ENCODE measurements around the gene TRIM43B.
"Not testable (repeated sequence)": the region's sequence is repeated elsewhere in the genome, so short reads cannot be mapped to it uniquely, and the experiment has no call there.

TRIM43B gene

DNA sequence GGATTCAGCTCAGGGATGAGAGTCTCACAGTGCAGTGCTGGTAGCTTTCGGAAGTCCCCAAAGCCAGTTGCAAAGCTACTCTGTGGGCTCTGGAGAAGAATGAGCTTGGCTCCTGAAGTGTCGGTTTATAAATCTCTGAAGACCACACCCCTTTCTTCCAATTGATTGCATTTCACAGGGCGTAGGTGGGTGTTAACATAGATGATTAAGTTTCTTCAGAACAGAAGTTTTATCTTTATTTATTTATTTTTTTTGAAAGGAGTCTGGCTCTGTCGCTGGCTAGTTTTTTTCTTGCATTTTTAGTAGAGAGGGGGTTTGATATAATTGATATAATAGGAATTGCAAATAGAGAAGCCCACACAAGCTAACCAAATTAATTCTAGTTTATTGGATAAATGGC, at the start of gene TRIM43B:
TSS of gene TRIM43B (minus strand) at position 101 of the 400 bp plus-strand sequence. CDS start 2,040 bp downstream, outside the sequence.
- in situ Hi-C loops (cut with MboI; ENCODE audit: low sequenced_read_pairs): not testable (repeated sequence)

- in situ Hi-C loops (cut with MboI; ENCODE audit: low sequenced_read_pairs): no loop called here
Observed at GRCh38 chr2:95531254-95531771, 46.8 kb upstream of the TRIM43B start.

DNA sequence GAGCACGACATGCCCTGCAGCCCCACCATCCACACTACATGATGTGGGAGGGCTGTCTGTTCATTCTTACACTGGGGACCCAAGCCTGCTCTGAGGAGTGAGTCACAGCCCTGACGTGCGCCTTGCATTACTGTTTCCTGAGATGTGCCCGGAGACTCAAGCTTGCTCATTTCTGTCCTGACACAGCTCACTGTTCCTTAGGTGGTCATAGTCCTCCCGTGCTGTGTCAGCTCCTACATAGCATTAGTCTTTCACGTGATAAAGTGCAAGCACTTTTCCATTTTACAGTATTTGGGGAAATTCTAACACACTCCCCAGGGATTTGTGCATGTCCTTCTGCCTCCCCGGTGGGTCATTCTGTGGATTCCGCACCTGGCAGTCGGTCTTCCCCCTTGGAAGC, 46.2 kb upstream of the TRIM43B start:
- in situ Hi-C loops (cut with MboI; ENCODE audit: low sequenced_read_pairs): no loop called here

DNA sequence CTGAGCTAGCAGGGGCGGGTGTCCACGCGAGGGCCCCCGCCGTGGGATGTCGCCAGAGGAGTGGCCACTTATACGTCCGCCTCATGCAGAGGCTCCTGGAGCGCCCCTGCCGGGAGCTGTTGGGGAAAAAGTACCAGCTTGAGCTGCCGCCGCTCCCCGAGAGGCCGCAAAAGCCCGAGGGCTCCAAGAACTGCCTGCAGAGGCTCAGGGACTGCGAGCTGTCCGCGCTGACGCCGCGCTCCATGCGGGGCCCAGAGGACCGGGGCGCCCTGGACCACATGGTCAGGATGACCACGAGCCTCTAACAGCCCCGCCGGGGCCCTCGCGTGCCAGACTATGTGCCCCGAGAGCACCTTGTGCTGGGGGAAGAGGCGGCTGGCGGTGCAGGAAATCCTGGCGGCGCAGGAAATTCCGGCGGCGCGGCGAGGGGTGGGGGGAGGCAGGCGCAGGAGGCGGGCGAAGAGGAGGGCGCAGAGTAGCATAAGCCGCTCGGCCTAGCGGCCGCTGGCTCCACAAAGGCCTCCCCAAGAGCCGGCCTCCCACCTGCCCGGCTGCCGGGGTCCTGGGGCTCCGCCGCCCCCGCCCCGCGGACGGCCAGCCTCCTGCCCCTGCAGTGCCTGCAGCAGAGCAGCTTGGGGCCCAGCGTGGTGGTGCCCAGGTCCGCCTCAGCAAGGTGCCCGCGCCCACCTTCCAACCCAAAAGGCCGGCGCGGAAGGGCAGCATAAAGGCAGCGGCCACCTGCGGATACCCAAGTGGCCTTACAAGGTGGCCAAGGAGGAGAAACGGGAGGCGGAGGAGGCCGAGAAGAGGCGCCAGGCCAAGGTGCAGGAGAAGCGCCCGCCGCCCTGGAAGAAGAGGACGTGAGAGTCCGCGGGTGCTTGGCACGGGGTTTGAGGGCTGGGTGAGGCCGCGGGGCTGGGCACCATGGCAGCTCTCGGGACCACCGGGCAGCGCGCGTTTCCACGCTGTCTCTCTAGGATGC, 42.1 kb upstream of the TRIM43B start:
- in situ Hi-C loops (cut with MboI; ENCODE audit: low sequenced_read_pairs): no loop called here

GRCh38 chr2:95525294-95526035, 40.9 kb upstream of the TRIM43B start:
- in situ Hi-C loops (cut with MboI; ENCODE audit: low sequenced_read_pairs): no loop called here

DNA sequence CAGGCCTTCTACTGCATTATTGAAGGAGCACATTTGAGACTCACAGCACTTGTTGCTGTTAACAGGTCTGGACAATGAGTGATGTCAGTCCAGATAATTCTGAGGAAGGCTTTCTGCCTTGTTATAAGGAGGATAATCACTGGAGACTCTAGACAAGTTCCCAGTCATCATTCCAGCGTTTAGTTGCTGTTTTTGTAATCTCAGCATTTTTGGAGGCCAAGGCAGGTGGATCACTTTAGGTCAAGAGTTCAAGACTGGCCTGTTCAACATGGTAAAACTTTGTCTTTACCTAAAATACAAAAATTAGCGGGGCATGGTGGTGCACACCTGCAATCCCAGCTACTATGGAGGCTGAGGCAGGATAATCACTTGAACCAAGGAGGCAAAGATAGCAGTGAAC, 39.6 kb upstream of the TRIM43B start:
- in situ Hi-C loops (cut with MboI; ENCODE audit: low sequenced_read_pairs): no loop called here

DNA sequence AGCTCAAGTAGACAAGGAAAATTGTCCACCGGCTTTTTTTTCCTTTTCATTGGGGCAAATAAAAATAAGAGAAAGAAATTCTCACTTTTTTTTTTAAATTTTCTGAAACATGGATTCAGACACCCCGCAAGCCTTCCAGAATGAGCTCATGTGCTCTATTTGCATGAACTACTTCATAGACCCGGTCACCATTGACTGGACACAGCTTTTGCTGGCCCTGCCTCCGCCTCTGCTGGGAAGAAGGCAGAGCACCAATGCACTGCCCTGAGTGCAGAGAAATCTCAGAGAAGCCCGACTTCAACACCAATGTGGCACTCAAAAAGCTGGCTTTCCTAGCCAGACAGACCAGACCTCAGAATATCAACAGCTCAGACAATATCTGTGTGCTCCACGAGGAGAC, 30.2 kb upstream of the TRIM43B start:
- in situ Hi-C loops (cut with MboI; ENCODE audit: low sequenced_read_pairs): no loop called here

DNA sequence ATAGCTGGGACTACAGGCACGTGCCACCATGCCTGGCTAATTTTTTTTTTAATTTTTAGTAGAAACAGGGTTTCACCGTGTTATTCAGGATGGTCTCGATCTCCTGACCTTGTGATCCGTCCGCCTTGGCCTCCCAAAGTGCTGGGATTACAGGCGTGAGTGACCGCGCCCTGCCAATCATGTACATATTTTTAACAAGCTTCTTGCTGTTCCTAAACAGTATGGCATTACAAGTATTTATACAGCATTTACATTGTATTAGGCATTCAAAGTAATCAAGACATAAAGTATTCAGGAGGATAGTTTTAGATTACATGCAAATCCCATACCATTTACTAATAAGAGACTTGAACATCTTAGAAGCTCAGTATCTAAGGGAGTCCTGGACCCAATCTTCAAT, 29.7 kb upstream of the TRIM43B start:
- in situ Hi-C loops (cut with MboI; ENCODE audit: low sequenced_read_pairs): not testable (repeated sequence)

DNA sequence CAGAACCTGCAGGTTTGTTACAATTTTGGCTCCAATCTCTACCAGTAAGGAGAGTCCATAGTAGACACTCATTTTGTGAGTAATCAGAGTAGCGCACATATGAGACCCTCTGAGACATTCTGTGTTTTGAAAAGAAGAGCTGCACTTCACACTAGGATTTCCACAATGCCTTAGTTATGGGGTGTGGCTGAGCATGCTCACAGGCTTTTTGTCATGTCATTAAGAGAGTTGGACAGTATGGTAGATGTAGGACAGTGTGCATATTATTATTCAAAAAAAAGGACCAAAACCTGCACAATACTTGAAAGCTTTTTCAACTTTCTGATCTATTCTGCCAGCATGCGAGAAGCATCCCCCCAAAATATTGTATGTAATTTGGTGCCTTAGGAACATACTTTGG, 24.9 kb upstream of the TRIM43B start:
- in situ Hi-C loops (cut with MboI; ENCODE audit: low sequenced_read_pairs): no loop called here

DNA sequence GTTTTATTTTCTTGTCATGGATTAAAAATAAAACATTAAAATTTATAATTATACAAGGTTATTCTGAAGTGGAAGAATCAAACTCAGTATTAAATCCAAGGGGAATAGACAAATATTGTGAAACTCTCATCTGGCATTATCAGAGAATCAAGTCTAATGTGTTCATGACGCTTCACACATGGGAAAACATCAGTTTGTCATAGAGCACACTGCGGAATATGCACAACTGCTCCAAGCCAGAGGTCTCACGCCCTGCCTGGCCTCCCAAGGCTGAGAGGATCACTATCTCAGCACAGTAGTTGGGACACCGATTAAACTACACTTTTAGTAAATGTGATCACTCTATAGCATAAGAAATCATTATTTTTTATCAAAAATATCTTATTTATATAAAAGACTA, 20.7 kb upstream of the TRIM43B start:
- in situ Hi-C loops (cut with MboI; ENCODE audit: low sequenced_read_pairs): no loop called here

- in situ Hi-C loops (cut with MboI; ENCODE audit: low sequenced_read_pairs): no loop called here
Observed at GRCh38 chr2:95500854-95501253, 16.3 kb upstream of the TRIM43B start.

DNA sequence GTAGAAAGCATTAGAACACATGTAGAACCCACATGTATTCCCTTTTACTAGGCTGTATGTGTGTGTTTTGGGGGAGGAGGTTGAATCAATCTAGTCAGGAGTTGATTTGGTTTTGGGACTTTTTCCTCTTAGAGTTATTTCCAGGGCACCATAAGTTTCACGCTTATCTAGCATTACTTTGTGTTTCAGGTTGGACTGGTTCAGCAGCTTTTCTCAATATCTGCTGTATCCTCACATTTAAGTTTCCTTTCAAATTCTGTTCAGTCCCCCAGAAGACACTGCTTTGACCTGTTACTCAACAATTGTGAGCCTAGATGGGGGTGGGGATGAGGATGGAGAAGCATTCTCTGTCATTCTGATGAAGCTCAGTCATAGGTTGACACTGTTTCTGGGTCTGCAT, 7.5 kb upstream of the TRIM43B start:
- in situ Hi-C loops (cut with MboI; ENCODE audit: low sequenced_read_pairs): not testable (repeated sequence)

GRCh38 chr2:95475025-95475424, 9.5 kb downstream of the TRIM43B start:
- in situ Hi-C loops (cut with MboI; ENCODE audit: low sequenced_read_pairs): not testable (repeated sequence)

GRCh38 chr2:95467984-95468383, 16.6 kb downstream of the TRIM43B start:
- in situ Hi-C loops (cut with MboI; ENCODE audit: low sequenced_read_pairs): not testable (repeated sequence)

DNA sequence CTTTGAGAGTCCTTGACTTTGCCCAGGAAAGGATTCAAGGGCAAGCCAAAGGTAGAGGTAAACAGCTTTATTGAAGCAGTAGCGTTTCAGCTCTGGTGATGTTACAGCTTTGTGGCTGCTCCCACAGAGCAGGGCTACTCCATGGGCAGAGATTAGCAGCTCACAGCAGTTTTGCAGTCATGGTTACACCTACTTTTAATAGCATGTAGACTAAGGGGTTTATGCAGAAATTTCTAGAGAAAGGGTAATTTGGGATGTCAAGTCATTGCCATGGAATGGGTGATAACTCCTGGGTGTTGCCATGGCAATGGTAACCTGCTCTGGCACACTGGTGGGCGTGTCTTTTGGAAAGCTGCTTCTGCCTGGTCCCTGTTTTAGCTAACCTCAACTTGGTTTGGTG, 18.0 kb downstream of the TRIM43B start:
- in situ Hi-C loops (cut with MboI; ENCODE audit: low sequenced_read_pairs): not testable (repeated sequence)

- in situ Hi-C loops (cut with MboI; ENCODE audit: low sequenced_read_pairs): not testable (repeated sequence)
Observed at GRCh38 chr2:95463292-95463691, 21.3 kb downstream of the TRIM43B start.

GRCh38 chr2:95445317-95445716, 39.2 kb downstream of the TRIM43B start:
- in situ Hi-C loops (cut with MboI; ENCODE audit: low sequenced_read_pairs): not testable (repeated sequence)

DNA sequence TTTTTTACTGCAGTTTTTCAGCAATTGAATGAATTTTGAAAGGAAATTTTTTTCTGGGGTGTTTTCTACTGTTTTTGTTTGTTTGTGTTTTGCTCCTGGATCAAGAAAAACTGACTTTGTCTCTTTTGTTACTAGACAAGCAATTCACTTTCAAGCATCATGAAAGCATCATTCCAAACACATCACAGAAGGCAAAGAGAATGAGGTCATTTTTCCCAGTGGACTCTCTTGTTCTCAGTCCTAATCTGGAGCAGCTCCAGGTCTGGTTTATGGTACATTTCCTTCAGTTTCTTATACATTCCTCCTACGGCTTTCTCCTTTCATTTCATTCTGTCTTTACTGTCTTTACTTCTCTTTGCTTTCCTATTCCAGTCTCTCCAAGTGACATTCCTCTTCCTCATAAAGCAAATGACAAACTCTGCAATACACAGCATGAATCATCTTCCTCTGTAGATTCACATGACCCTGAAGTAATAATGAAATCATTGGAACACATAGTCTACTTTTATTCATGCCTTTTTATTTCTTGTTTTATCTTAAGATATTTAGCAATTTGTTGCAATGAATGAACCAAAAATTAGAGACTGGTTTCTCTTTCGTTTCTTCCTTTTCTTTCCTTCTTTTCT, 42.0 kb downstream of the TRIM43B start:
- in situ Hi-C loops (cut with MboI; ENCODE audit: low sequenced_read_pairs): not testable (repeated sequence)

- in situ Hi-C loops (cut with MboI; ENCODE audit: low sequenced_read_pairs): not testable (repeated sequence)
Observed at GRCh38 chr2:95435872-95436209, 48.7 kb downstream of the TRIM43B start.

GRCh38 chr2:95435162-95435871, 49.2 kb downstream of the TRIM43B start:
- in situ Hi-C loops (cut with MboI; ENCODE audit: low sequenced_read_pairs): not testable (repeated sequence)

Measured in HL-60/S4 treated with retinoic acid at 250 ng/mL for 4 days and 3 days (cell line).